ENCODE measurements around the gene PRKCG.
A peak's percentile ranks its signal among the peaks of the same experiment; 100 is the strongest.

PRKCG gene

GRCh38 chr19:53917356-53917755, 35.4 kb downstream of the PRKCG start:
- H3K27ac ChIP-seq (ENCODE audit: low read length) = no peak overlapping the region
- no peaks in the 10 kb centered on the region for H3K36me3 ChIP-seq (ENCODE audit: insufficient read depth, low read length)
- H3K9me3 ChIP-seq (ENCODE audit: insufficient read depth, low read length, severe bottlenecking) = no peaks in the 10 kb centered on the region
- H4K20me1 ChIP-seq (ENCODE audit: insufficient read depth, low read length) = no peaks in the 10 kb centered on the region
- H3K4me3 ChIP-seq (ENCODE audit: low read depth in 1 of 2, low read length in 2 of 2) = no peak overlapping the region
- DNase-seq = no peak
- no peak for ATAC-seq (ENCODE audit: insufficient read depth, low read depth)
- H3K4me1 ChIP-seq (ENCODE audit: insufficient read depth, low read length) = no peaks in the 10 kb centered on the region
- H3K9ac ChIP-seq (ENCODE audit: low read depth, low read length) = no peak overlapping the region
- no peak for TF ChIP-seq CTCF (IDR thresholded peaks at IDR 0.05; ENCODE audit: borderline replicate concordance, extremely low read depth, low read length, poor library complexity, severe bottlenecking)
- no peak for TF ChIP-seq EZH2 (IDR thresholded peaks at IDR 0.05; ENCODE audit: borderline replicate concordance, low read depth, low read length, severe bottlenecking)
- no peak overlapping the region for H3K4me2 ChIP-seq (ENCODE audit: insufficient read depth, low read length)
- no peaks in the 10 kb centered on the region for H3K27me3 ChIP-seq (ENCODE audit: insufficient read depth, low read length, poor library complexity)
- H3K79me2 ChIP-seq (ENCODE audit: insufficient read depth, low read length) = no peaks in the 10 kb centered on the region
- no peak overlapping the region for H2AFZ ChIP-seq (ENCODE audit: low read depth, low read length)

- Histone ChIP-seq H3K4me3 (ENCODE audit: low read depth in 1 of 2, low read length in 2 of 2) (no peak overlapping the region), H3K4me2 (ENCODE audit: insufficient read depth, low read length) (no peak overlapping the region), H3K27ac (ENCODE audit: low read length) (no peak overlapping the region), H3K36me3 (ENCODE audit: insufficient read depth, low read length) (no peaks in the 10 kb centered on the region), H3K9me3 (ENCODE audit: insufficient read depth, low read length, severe bottlenecking) (no peaks in the 10 kb centered on the region), H3K27me3 (ENCODE audit: insufficient read depth, low read length, poor library complexity) (no peaks in the 10 kb centered on the region), H3K9ac (ENCODE audit: low read depth, low read length) (no peak overlapping the region), H2AFZ (ENCODE audit: low read depth, low read length) (no peak overlapping the region), H3K79me2 (ENCODE audit: insufficient read depth, low read length) (no peaks in the 10 kb centered on the region), H4K20me1 (ENCODE audit: insufficient read depth, low read length) (no peaks in the 10 kb centered on the region), H3K4me1 (ENCODE audit: insufficient read depth, low read length) (no peaks in the 10 kb centered on the region)
- ATAC-seq (ENCODE audit: insufficient read depth, low read depth) (peak; percentile 70), DNase-seq (peak; percentile 76)
- no peak for TF ChIP-seq EZH2 (IDR thresholded peaks at IDR 0.05; ENCODE audit: borderline replicate concordance, low read depth, low read length, severe bottlenecking)
These were observed 45.7 kb downstream of the PRKCG start for GRCh38 chr19:53927739-53928138.

GRCh38 chr19:53936029-53936428, 54.0 kb downstream of the PRKCG start:
- Histone ChIP-seq H3K4me3 (ENCODE audit: low read depth in 1 of 2, low read length in 2 of 2) (no peak overlapping the region), H4K20me1 (ENCODE audit: insufficient read depth, low read length) (no peaks in the 10 kb centered on the region), H3K4me2 (ENCODE audit: insufficient read depth, low read length) (no peak overlapping the region), H2AFZ (ENCODE audit: low read depth, low read length) (no peak overlapping the region), H3K9me3 (ENCODE audit: insufficient read depth, low read length, severe bottlenecking) (no peaks in the 10 kb centered on the region), H3K27me3 (ENCODE audit: insufficient read depth, low read length, poor library complexity) (no peaks in the 10 kb centered on the region), H3K9ac (ENCODE audit: low read depth, low read length) (no peak overlapping the region), H3K4me1 (ENCODE audit: insufficient read depth, low read length) (no peaks in the 10 kb centered on the region), H3K27ac (ENCODE audit: low read length) (no peak overlapping the region), H3K36me3 (ENCODE audit: insufficient read depth, low read length) (no peaks in the 10 kb centered on the region), H3K79me2 (ENCODE audit: insufficient read depth, low read length) (no peaks in the 10 kb centered on the region)
- DNase-seq (no peak), ATAC-seq (ENCODE audit: insufficient read depth, low read depth) (no peak)
- no peak for TF ChIP-seq CTCF (IDR thresholded peaks at IDR 0.05; ENCODE audit: borderline replicate concordance, extremely low read depth, low read length, poor library complexity, severe bottlenecking)
- TF ChIP-seq EZH2 (IDR thresholded peaks at IDR 0.05; ENCODE audit: borderline replicate concordance, low read depth, low read length, severe bottlenecking) = no peak

DNA sequence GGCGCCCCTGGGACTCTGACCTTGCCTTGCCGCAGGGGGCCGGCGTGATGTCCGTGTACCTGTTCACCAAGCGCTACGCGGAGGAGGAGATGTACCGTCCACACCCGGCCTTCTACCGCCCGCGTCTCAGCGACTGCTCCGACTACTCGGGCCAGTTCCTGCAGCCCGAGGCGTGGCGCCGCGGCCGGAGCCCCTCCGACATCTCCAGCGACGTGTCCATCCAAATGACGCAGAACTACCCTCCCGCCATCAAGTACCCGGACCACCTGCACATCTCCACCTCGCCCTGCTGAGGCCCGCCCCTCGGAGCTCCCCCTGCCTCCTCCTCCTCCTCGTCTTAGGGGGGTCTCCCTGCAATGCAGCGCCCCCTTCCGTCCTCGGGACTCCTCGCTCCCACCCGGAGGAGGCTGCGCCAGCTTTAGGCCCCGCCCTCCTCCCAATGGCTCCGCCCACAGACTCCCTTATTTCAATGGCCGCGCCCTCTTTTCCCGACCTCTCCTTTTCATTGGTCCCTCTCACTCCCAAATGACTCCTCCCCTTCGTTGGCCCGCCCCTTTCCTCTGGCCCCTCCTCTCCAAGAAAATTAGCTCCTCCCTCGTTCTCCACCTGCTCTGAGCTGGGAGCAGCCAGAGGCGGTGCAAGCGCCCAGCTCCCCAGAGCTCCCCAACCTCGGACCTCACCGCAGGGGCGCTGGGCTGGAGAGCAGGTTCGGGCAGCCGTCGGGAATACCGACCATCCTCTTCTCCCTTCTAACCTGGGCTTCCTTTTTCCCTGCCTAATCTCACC, 60.2 kb downstream of the PRKCG start:
- H3K4me3 ChIP-seq (ENCODE audit: low read depth in 1 of 2, low read length in 2 of 2) = no peak overlapping the region
- no peaks in the 10 kb centered on the region for H3K9me3 ChIP-seq (ENCODE audit: insufficient read depth, low read length, severe bottlenecking)
- H3K9ac ChIP-seq (ENCODE audit: low read depth, low read length) = no peak overlapping the region
- H3K79me2 ChIP-seq (ENCODE audit: insufficient read depth, low read length) = no peaks in the 10 kb centered on the region
- H3K4me2 ChIP-seq (ENCODE audit: insufficient read depth, low read length) = no peak overlapping the region
- no peaks in the 10 kb centered on the region for H3K27me3 ChIP-seq (ENCODE audit: insufficient read depth, low read length, poor library complexity)
- H3K4me1 ChIP-seq (ENCODE audit: insufficient read depth, low read length) = no peaks in the 10 kb centered on the region
- H4K20me1 ChIP-seq (ENCODE audit: insufficient read depth, low read length) = no peaks in the 10 kb centered on the region
- DNase-seq = peak; percentile 15
- H3K36me3 ChIP-seq (ENCODE audit: insufficient read depth, low read length) = no peaks in the 10 kb centered on the region
- ATAC-seq (ENCODE audit: insufficient read depth, low read depth) = no peak
- TF ChIP-seq CTCF (IDR thresholded peaks at IDR 0.05; ENCODE audit: borderline replicate concordance, extremely low read depth, low read length, poor library complexity, severe bottlenecking) = no peak
- no peak for TF ChIP-seq EZH2 (IDR thresholded peaks at IDR 0.05; ENCODE audit: borderline replicate concordance, low read depth, low read length, severe bottlenecking)
- no peak overlapping the region for H2AFZ ChIP-seq (ENCODE audit: low read depth, low read length)
- H3K27ac ChIP-seq (ENCODE audit: low read length) = no peak overlapping the region
